ENCODE measurements around the gene ITCH.

DNA sequence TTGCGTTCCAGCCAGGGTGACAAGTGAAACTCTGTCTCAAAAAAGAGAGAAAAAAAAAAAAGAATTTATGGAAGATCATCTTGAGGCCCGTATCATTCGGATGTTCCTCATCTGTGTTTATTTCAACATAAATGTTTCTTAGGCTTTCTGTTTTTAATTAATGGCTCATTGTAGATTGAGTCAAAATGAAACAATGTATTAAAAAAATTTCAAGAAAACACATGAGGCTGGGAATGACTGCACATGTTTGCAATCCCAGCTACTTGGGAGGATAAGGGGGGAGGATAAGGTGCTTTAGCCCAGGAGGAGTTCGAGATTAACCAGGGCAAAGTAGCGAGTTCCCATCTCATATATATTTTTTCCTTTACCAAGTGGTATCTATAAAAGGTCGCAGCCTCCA is 47.3 kb downstream of the ITCH start:
- TF ChIP-seq, protein P1, sequence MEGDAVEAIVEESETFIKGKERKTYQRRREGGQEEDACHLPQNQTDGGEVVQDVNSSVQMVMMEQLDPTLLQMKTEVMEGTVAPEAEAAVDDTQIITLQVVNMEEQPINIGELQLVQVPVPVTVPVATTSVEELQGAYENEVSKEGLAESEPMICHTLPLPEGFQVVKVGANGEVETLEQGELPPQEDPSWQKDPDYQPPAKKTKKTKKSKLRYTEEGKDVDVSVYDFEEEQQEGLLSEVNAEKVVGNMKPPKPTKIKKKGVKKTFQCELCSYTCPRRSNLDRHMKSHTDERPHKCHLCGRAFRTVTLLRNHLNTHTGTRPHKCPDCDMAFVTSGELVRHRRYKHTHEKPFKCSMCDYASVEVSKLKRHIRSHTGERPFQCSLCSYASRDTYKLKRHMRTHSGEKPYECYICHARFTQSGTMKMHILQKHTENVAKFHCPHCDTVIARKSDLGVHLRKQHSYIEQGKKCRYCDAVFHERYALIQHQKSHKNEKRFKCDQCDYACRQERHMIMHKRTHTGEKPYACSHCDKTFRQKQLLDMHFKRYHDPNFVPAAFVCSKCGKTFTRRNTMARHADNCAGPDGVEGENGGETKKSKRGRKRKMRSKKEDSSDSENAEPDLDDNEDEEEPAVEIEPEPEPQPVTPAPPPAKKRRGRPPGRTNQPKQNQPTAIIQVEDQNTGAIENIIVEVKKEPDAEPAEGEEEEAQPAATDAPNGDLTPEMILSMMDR (IDR thresholded peaks at IDR 0.05), result no peak
- TF ChIP-seq POLR2A (IDR thresholded peaks at IDR 0.05), result no peak

All from ovary (tissue), 3 donors.